Aortic smooth muscle cell (primary cell): ENCODE measurements around the gene SPAG8. TPM values are rescaled to one million over a fixed set of nuclear protein-coding genes. Genes with fewer than 3 reads are reported as not detected.

Experiments
- total RNA-seq: library from RNA; depleted of rRNA; stranded (reverse); fragments of >200 nt; gene quantifications from 2 replicates; pipeline ENCODE4 v1.2.3, GENCODE V29; 2014

The SPAG8 gene, protein sequence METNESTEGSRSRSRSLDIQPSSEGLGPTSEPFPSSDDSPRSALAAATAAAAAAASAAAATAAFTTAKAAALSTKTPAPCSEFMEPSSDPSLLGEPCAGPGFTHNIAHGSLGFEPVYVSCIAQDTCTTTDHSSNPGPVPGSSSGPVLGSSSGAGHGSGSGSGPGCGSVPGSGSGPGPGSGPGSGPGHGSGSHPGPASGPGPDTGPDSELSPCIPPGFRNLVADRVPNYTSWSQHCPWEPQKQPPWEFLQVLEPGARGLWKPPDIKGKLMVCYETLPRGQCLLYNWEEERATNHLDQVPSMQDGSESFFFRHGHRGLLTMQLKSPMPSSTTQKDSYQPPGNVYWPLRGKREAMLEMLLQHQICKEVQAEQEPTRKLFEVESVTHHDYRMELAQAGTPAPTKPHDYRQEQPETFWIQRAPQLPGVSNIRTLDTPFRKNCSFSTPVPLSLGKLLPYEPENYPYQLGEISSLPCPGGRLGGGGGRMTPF
- 1.7 TPM in 2 replicates for total RNA-seq

GRCh38 chr9:35812025-35812602 is at the start of gene SPAG8:
Gene SPAG8, minus strand, starts transcription at chr9:35812262. Its CDS starts 115 bp downstream, at chr9:35812147.

DNA sequence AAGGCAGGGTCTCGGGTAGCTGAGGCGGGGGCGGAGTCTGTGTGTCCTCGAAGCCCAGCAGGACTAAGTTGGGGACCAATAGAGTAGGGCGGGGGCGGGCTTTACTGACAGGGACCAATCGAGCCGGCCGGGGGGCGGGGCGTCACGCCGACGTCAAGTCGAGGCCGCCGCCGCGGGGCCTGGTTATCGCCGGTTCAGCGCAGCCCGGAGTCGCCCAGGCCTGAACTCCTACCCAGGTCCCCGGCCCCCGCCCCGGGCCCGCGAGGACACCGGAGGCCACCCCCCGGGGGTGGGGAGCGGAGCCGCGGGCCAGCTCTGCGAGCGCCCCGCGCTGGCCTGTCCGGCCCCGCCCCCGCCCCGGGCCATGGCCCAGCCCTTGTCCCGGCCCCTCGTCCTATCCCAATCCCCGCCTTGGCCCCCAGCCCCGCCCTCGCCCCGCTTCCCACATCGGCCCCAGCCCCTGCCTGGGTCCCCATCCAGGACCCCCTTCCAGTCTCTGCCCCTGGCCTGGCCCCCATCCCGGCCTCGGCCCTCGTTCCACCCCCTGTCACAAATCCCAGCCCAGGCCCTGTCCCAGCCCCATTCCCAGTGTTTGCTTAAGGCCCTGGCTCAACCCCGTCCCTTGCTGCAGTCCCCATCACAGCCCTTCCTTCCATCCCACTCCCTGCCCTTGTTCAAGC is 17.2 kb upstream of the SPAG8 start, which contains the start of gene TMEM8B:
Gene TMEM8B, plus strand, starts transcription at position 145 of the 680 bp plus-strand sequence. Its CDS starts 220 bp downstream, at position 365.

DNA sequence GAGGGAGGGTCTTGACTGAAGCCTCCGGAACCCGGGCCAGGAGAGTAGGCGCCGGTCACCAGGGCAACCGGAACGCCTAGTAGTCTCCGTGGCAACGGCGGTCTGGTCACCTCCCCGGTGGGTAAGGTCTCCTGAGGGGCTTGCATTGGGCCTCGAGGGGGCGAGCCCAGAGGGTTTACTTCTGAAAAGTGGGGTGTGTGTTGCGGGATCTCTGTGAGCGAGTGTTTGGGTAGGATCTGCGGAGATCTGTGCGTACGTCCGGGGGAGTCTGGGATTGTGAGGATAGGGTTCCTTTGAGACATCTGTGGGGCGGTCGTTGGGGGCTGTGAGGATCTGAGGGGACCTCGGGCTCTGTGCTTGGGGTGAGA is 16.6 kb upstream of the SPAG8 start, which contains the start of gene FAM221B:
Gene FAM221B, minus strand, starts transcription at position 17 of the 368 bp plus-strand sequence. CDS start 2,571 bp downstream, outside the sequence.

GRCh38 chr9:35814841-35815543 is 2.9 kb upstream of the SPAG8 start, which contains the start of gene HINT2:
Gene HINT2, minus strand, starts transcription at chr9:35815042. Its CDS starts 63 bp downstream, at chr9:35814979.

GRCh38 chr9:35791297-35791921 is 20.7 kb downstream of the SPAG8 start, which contains the start of gene NPR2:
Gene NPR2, plus strand, starts transcription at chr9:35791591. Its CDS starts 818 bp downstream, at chr9:35792409.

Other genes with a start within 250 kb of the SPAG8 start
- 8.2 and 9.6 TPM in 2 replicates for gene TESK1, start 207.0 kb downstream of the SPAG8 start, total RNA-seq
- 1.1 TPM in 2 replicates for gene CD72, start 193.8 kb downstream of the SPAG8 start, total RNA-seq
- gene SIT1, start 161.3 kb downstream of the SPAG8 start, total RNA-seq, result 0.25 and 0.53 TPM in 2 replicates
- 33,640 and 43,179 TPM in 2 replicates for gene RMRP, start 154.2 kb downstream of the SPAG8 start, total RNA-seq
- 16.1 and 19.0 TPM in 2 replicates for gene CCDC107, start 154.0 kb downstream of the SPAG8 start, total RNA-seq
- 0.44 and 0.53 TPM in 2 replicates for gene ARHGEF39, start 147.1 kb downstream of the SPAG8 start, total RNA-seq
- gene CA9, start 138.3 kb downstream of the SPAG8 start, total RNA-seq, result not detected in 2 replicates
- 805 and 904 TPM in 2 replicates for gene TPM2, start 122.3 kb downstream of the SPAG8 start, total RNA-seq
- gene TLN1, start 80.1 kb downstream of the SPAG8 start, total RNA-seq, result 322 and 363 TPM in 2 replicates
- gene CREB3, start 79.6 kb downstream of the SPAG8 start, total RNA-seq, result 79.8 and 82.0 TPM in 2 replicates
- 21.4 and 29.0 TPM in 2 replicates for gene GBA2, start 63.0 kb downstream of the SPAG8 start, total RNA-seq
- gene RGP1, start 63.0 kb downstream of the SPAG8 start, total RNA-seq, result 13.6 and 17.5 TPM in 2 replicates
- 0.31 and 1.6 TPM in 2 replicates for gene MSMP, start 58.0 kb downstream of the SPAG8 start, total RNA-seq
- 21.5 and 34.6 TPM in 2 replicates for gene NPR2, start 20.7 kb downstream of the SPAG8 start, total RNA-seq
- 38.2 and 39.0 TPM in 2 replicates for gene HINT2, start 2.8 kb upstream of the SPAG8 start, total RNA-seq
- gene FAM221B, start 16.5 kb upstream of the SPAG8 start, total RNA-seq, result not detected in 2 replicates
- 2.0 and 3.0 TPM in 2 replicates for gene TMEM8B, start 17.0 kb upstream of the SPAG8 start, total RNA-seq
- not detected in 2 replicates for gene OR13J1, start 58.1 kb upstream of the SPAG8 start, total RNA-seq
- 1.3 and 2.2 TPM in 2 replicates for gene HRCT1, start 93.9 kb upstream of the SPAG8 start, total RNA-seq
- gene SPAAR, start 97.2 kb upstream of the SPAG8 start, total RNA-seq, result 0.12 and 0.26 TPM in 2 replicates
- gene OR2S2, start 145.9 kb upstream of the SPAG8 start, total RNA-seq, result not detected in 2 replicates
- 25.1 and 26.9 TPM in 2 replicates for gene RECK, start 224.7 kb upstream of the SPAG8 start, total RNA-seq